Psoas muscle (tissue), 8 donors: ENCODE data around the gene AQP12B. TPM values are rescaled to one million over a fixed set of nuclear protein-coding genes. Genes with fewer than 3 reads are reported as not detected.
A peak's percentile ranks its signal among the peaks of the same experiment; 100 is the strongest.
"Not testable (repeated sequence)": the region's sequence is repeated elsewhere in the genome, so short reads cannot be mapped to it uniquely, and the experiment has no call there.

Source experiments
- ATAC-seq, 4 donors: fragments of 200-7000 bp; cut with Tn5 transposase; one replicate each; pipeline ENCODE4 v1.9.1; 2020; ENCODE audit warnings: moderate library complexity in 3 of 4, mild to moderate bottlenecking in 2 of 4
- DNase-seq, 2 donors: peaks; one replicate each; pipeline ENCODE4 v3.0.0-alpha.2; 2020
- H3K27ac ChIP-seq: fragments of 200-600 bp; one replicate; pipeline ENCODE4 v1.8.0; 2022
- H3K27me3 ChIP-seq, 3 donors: fragments of 200-600 bp in 1 of 3; one replicate each; pipeline versions ENCODE4 v1.6.1 to v1.8.0; 2013 to 2022; ENCODE audit warnings: low read length in 2 of 3, mild to moderate bottlenecking in 2 of 3, moderate library complexity in 1 of 3; ENCODE audit not compliant: insufficient read depth in 3 of 3
- H3K36me3 ChIP-seq, 2 donors: fragments of 200-600 bp in 1 of 2; one replicate each; pipeline versions ENCODE4 v1.6.1 to v1.8.0; 2013 to 2022; ENCODE audit warnings: low read depth in 1 of 2, mild to moderate bottlenecking in 1 of 2, moderate library complexity in 1 of 2; ENCODE audit not compliant: insufficient read depth in 1 of 2
- H3K4me1 ChIP-seq: fragments of 200-600 bp; one replicate; pipeline ENCODE4 v1.8.0; 2022
- H3K4me3 ChIP-seq: fragments of 200-600 bp; one replicate; pipeline ENCODE4 v1.8.0; 2022; ENCODE audit warnings: mild to moderate bottlenecking
- H3K9me3 ChIP-seq: fragments of 200-600 bp; one replicate; pipeline ENCODE4 v1.8.0; 2022
- WGBS, 3 donors: extraction: QIAGEN DNeasy Blood & Tissue Kit; methylation state at CpG; one replicate each; pipeline versions ENCODE4 v1.1.6 to v1.1.7; 2013; 5-methylcytosine and 5-hydroxymethylcytosine counted together
- intact Hi-C, 2 donors: fragments of 100-400 bp; cut with DNase I; formaldehyde crosslinking; loops; one replicate each; pipeline versions ENCODE4 v1.11.0 to v1.14.2; 2022
- polyA plus RNA-seq, 3 donors: library from polyadenylated mRNA; stranded (reverse); fragments of 200-250 nt; gene quantifications; one replicate each; pipeline ENCODE4 v1.2.3, GENCODE V29; 2013
- total RNA-seq, 4 donors: library from RNA; stranded (reverse); fragmentation: NEBNext Ultra II Directional in 2 of 4; extraction: Animal tissue kit (Norgen Biotek cat#: 25700) in 2 of 4; gene quantifications; one replicate each; pipeline versions ENCODE4 v1.2.1 to v1.2.4, GENCODE V29; 2021 to 2023
- TF ChIP-seq, protein P1 (sequence below): fragments of 200-600 bp; IDR thresholded peaks from one replicate; pipeline ENCODE4 v1.8.0; 2022; ENCODE audit warnings: antibody characterized with exemption
- donor health status: healthy with polysubstance abuse.
- donor health status: DM: no; HTN: no; CAD: no; lungs with moderate emphysema.
- donor health status: Bipolar disorder and iron deficiency.
- donor health status: healthy.
- donor health status: DM: yes; HTN: yes; CAD: no.
- donor health status: DM: no; HTN: no; CAD: no.
- donor health status: DM: no; HTN: no; CAD: no.
- donor health status: DM: yes; HTN: yes; CAD: no.

The AQP12B gene
- total and polyA plus RNA-seq, 7 donors, result not detected

DNA sequence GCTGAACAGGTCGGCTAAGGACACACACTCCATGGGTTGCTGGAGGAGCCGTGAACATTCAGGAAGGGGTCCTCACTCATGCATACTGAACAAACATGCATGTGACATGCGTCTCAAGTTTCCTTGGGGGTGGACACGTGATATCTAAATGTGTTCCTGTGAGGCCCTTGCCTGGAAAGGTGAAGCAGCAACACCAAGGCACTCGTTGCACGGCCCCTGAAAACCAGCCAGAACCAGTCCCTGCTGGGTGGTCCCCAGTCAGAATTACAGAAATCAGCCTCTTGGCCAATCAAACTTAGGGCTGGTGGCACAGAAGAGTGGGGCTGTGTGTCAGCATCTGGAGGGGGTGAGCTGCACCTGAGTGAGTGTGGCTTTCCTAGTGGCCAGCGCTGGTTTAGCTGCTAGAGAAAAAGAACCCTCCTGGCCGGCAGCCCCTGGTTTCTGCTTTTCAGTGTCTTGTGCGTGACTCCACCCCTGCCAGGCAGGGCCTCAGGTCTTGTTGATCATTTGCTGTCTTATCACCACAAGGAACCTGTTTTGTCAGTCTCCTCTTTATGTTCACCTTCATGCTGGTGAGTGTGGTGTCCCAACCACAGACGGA, 3.2 kb upstream of the AQP12B start:
- Histone ChIP-seq H3K36me3 (no peaks in the 10 kb centered on the region), H3K27ac (no peak overlapping the region), H3K4me3 (no peak overlapping the region), H3K9me3 (no peaks in the 10 kb centered on the region), H3K27me3 (peaks cover 0 to 2% (median 0%) of the 10 kb centered on the region in 3 donors), H3K4me1 (no peaks in the 10 kb centered on the region)
- intact Hi-C loops, result no loop called here
- DNase-seq (no peak), ATAC-seq (no peak)
- TF ChIP-seq, protein P1, sequence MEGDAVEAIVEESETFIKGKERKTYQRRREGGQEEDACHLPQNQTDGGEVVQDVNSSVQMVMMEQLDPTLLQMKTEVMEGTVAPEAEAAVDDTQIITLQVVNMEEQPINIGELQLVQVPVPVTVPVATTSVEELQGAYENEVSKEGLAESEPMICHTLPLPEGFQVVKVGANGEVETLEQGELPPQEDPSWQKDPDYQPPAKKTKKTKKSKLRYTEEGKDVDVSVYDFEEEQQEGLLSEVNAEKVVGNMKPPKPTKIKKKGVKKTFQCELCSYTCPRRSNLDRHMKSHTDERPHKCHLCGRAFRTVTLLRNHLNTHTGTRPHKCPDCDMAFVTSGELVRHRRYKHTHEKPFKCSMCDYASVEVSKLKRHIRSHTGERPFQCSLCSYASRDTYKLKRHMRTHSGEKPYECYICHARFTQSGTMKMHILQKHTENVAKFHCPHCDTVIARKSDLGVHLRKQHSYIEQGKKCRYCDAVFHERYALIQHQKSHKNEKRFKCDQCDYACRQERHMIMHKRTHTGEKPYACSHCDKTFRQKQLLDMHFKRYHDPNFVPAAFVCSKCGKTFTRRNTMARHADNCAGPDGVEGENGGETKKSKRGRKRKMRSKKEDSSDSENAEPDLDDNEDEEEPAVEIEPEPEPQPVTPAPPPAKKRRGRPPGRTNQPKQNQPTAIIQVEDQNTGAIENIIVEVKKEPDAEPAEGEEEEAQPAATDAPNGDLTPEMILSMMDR, result no peak
- 47 to 48% (median 48%) methylated on average over 10 of the region's 10 CpGs for WGBS, 3 donors

- 72 to 79% (median 75%) methylated on average over 14 to 15 of the region's 15 CpGs for WGBS, 3 donors
- ATAC-seq, DNase-seq, H3K9me3 ChIP-seq, H3K27ac ChIP-seq, intact Hi-C loops, H3K27me3 ChIP-seq, H3K4me3 ChIP-seq, H3K4me1 ChIP-seq, H3K36me3 ChIP-seq: not testable (repeated sequence)
Measured at GRCh38 chr2:240683980-240684728, 1.5 kb upstream of the AQP12B start.

DNA sequence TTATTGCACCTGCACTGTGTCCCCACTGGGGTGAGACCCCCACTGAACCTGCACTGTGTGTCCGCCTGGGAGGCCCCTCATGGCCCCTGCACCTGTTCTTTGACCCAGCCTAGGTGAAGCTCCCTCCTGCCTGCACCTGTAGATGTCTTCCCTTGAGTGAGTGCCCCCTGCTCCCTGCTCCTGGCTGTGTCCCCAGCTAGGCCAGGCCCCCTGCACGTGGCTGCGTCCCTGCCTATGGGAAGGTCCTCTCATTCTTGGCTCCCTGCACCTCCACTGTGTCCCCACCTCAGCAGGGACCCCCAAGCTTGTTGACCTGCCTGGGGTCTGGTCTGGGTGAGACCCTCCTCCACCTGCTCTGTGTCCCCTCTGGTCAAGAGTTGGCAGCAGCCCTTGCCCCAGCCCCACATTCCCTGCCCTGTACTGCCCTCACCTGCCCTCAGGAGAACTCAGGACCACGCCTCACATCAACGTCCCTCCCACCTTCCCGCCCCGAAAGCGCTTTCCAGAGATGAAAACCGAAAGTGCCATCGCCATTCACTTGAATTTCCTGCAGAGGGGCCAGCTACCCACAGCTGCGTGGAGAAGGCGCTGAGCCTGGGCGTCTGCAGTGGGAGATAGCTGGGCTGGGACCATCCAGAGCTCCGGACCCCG, 769 bp upstream of the AQP12B start:
- H3K4me3 ChIP-seq, H3K9me3 ChIP-seq, H3K27ac ChIP-seq, DNase-seq, H3K27me3 ChIP-seq, H3K36me3 ChIP-seq, H3K4me1 ChIP-seq, intact Hi-C loops: not testable (repeated sequence)
- peak in 1 of 4 donors; percentile 26 for ATAC-seq
- 67 to 83% (median 68%) methylated on average over 1 to 4 of the region's 15 CpGs for WGBS, 3 donors

DNA sequence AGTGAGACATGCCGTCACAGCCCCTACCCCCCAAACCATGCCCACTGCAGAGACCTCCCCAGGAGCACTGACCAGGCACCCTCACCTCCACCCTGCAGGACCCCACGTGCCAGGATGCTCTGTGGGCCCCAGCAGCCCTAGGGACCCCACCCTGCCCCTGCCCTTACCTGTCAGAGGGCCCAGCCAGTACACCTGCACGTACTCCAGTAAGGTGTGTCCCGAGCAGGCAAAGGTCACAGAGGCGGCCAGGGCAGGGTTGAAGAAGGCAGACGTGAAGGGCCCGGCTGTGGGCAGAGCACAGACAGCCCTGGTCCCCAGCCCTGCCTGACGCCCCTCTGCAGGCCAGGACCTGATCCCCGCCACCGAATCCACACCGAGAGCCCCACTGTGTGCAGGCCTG, 2.5 kb downstream of the AQP12B start:
- H3K9me3 ChIP-seq, H3K27ac ChIP-seq, H3K27me3 ChIP-seq, intact Hi-C loops, ATAC-seq, H3K36me3 ChIP-seq, DNase-seq, H3K4me3 ChIP-seq, H3K4me1 ChIP-seq: not testable (repeated sequence)
- WGBS, 3 donors, result 21 to 55% (median 25%) methylated on average over 1 to 2 of the region's 11 CpGs

- intact Hi-C loops, result not testable (repeated sequence)
Measured at GRCh38 chr2:240678909-240679308, 3.8 kb downstream of the AQP12B start.

GRCh38 chr2:240678043-240678442, 4.6 kb downstream of the AQP12B start:
- WGBS, 3 donors, result 60 to 100% (median 69%) methylated on average over 1 to 6 of the region's 14 CpGs
- H3K4me3 ChIP-seq, H3K27ac ChIP-seq, DNase-seq, intact Hi-C loops, H3K36me3 ChIP-seq, ATAC-seq, H3K9me3 ChIP-seq, H3K27me3 ChIP-seq, H3K4me1 ChIP-seq: not testable (repeated sequence)

More at GRCh38 chr2:240678909-240679308, 3.8 kb downstream of the AQP12B start:
- not testable (repeated sequence) for H3K27ac ChIP-seq, H3K36me3 ChIP-seq, H3K4me3 ChIP-seq, H3K4me1 ChIP-seq, H3K27me3 ChIP-seq, H3K9me3 ChIP-seq, DNase-seq, ATAC-seq
- no CpG with 5 or more reads among the region's 19 CpGs for WGBS, 3 donors

- H3K4me1 ChIP-seq, H3K27me3 ChIP-seq, DNase-seq, intact Hi-C loops, H3K27ac ChIP-seq, H3K4me3 ChIP-seq, H3K36me3 ChIP-seq, H3K9me3 ChIP-seq: not testable (repeated sequence)
- WGBS, 3 donors, result no CpG with 5 or more reads among the region's 24 CpGs
- ATAC-seq, result peak; percentile 28 to 72 (median 56)
Measured at GRCh38 chr2:240675345-240675744, 7.3 kb downstream of the AQP12B start.

DNA sequence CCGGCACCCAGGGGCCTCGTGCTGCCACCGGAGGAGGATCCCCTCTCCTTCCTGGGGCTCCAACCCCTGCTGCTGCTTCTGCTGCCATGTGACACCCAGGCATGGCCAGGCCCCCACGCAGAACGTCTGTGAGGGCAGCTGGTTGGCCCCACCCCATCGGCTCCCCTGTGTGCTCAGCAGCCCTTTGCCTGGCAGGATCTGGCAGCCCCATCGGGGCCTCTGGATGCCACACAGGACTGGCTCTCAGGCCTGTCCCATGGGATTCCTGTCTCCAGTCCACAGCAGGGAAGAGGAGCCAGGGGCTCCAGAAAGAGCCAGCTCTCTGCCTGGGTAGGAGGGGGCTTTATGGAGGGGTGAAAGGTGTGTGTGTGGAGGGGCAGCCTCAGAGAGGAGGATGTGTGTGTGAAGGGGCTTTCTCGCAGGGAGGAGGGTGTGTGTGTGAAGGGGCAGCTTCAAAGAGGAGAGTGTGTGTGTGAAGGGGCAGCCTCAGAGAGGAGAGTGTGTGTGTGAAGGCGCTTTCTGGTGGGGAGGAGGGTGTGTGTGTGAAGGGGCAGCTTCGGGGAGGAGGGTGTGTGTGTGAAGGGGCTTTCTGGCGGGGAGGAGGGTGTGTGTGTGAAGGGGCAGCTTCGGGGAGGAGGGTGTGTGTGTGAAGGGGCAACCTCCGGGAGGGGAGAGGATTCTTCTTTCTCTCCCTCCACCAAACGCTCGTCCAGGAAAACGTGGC, 8.1 kb downstream of the AQP12B start:
- intact Hi-C loops, H3K4me3 ChIP-seq, H3K36me3 ChIP-seq, H3K4me1 ChIP-seq, H3K9me3 ChIP-seq, H3K27me3 ChIP-seq, H3K27ac ChIP-seq, DNase-seq: not testable (repeated sequence)
- 19 to 25% (median 20%) methylated on average over 10 to 12 of the region's 16 CpGs for WGBS, 3 donors
- peak in 2 of 4 donors; percentile 27 to 30 for ATAC-seq
